Lung (tissue), 12 donors: ENCODE results near the gene CTSH. TPM values are rescaled to one million over a fixed set of nuclear protein-coding genes. Genes with fewer than 3 reads are reported as not detected.

Source experiments
- ATAC-seq: fragments of 200-7000 bp; cut with Tn5 transposase; one replicate; pipeline ENCODE4 v1.9.1; 2020; ENCODE audit warnings: moderate number of reproducible peaks; ENCODE audit not compliant: insufficient read depth, low FRiP score
- DNase-seq, 3 donors: peaks; one replicate each; pipeline ENCODE4 v3.0.0-alpha.2; 2013 to 2017
- H3K27ac ChIP-seq, 2 donors: one replicate each; pipeline ENCODE4 v1.5.1; 2013; ENCODE audit warnings: mild to moderate bottlenecking in 2 of 2, moderate library complexity in 2 of 2, control low read depth in 1 of 2, inconsistent platforms in 1 of 2, low read depth in 1 of 2, low read length in 1 of 2
- H3K27me3 ChIP-seq, 3 donors: one replicate each; pipeline ENCODE4 v1.5.1; 2013; ENCODE audit warnings: low read length in 2 of 3; ENCODE audit not compliant: control insufficient read depth in 3 of 3, insufficient read depth in 3 of 3
- H3K36me3 ChIP-seq, 4 donors: one replicate each; pipeline ENCODE4 v1.5.1; 2013; ENCODE audit warnings: low read length in 4 of 4, mild to moderate bottlenecking in 1 of 4, moderate library complexity in 1 of 4; ENCODE audit not compliant: control insufficient read depth in 4 of 4, insufficient read depth in 4 of 4
- H3K4me1 ChIP-seq, 5 donors: one replicate each; pipeline ENCODE4 v1.5.1; 2013; ENCODE audit warnings: low read length in 5 of 5, mild to moderate bottlenecking in 2 of 5, moderate library complexity in 1 of 5; ENCODE audit not compliant: control insufficient read depth in 5 of 5, insufficient read depth in 5 of 5
- H3K4me3 ChIP-seq: one replicate; pipeline ENCODE4 v1.5.1; 2013; ENCODE audit warnings: mild to moderate bottlenecking, control low read depth, moderate library complexity
- H3K9ac ChIP-seq, 2 donors: one replicate each; pipeline ENCODE4 v1.5.1; 2013; ENCODE audit warnings: low read length in 2 of 2, control low read depth in 1 of 2; ENCODE audit not compliant: insufficient read depth in 1 of 2
- H3K9me3 ChIP-seq, 4 donors: one replicate each; pipeline ENCODE4 v1.5.1; 2013; ENCODE audit warnings: low read length in 3 of 4, mild to moderate bottlenecking in 1 of 4, moderate library complexity in 1 of 4; ENCODE audit not compliant: control insufficient read depth in 4 of 4, insufficient read depth in 3 of 4
- CTCF ChIP-seq: IDR thresholded peaks from 2 replicates; pipeline ENCODE4 v1.5.1; 2012; ENCODE audit warnings: mild to moderate bottlenecking; ENCODE audit errors: control extremely low read depth, extremely low read depth
- WGBS, 2 donors: extraction: QIAGEN DNeasy Blood & Tissue Kit; methylation state at CpG; one replicate each; pipeline ENCODE4 v1.1.7; 2013; 5-methylcytosine and 5-hydroxymethylcytosine counted together
- polyA plus RNA-seq, 2 donors: library from polyadenylated mRNA; stranded (reverse); fragments of 200-250 nt; gene quantifications; one replicate each; pipeline ENCODE4 v1.2.1, GENCODE V29; 2013
- total RNA-seq, 2 donors: library from RNA; depleted of rRNA in 1 of 2; stranded (reverse); fragments of >200 nt in 1 of 2; gene quantifications; one replicate each; pipeline ENCODE4 v1.2.1, GENCODE V29; 2014 to 2021
- donor health status: control.
- donor health status: control.
- donor health status: Bipolar disorder and iron deficiency.
- donor health status: healthy.
- donor health status: DM: yes; HTN: yes; CAD: no.

The CTSH gene
- total and polyA plus RNA-seq, 4 donors: 821 to 1,902 (median 1,209) TPM

- Histone ChIP-seq H3K27ac (peak overlapping the region in 1 of 2 donors; percentile 71), H3K27me3 (no peaks in the 10 kb centered on the region), H3K36me3 (no peaks in the 10 kb centered on the region), H3K4me1 (peaks cover 0 to 9% (median 4%) of the 10 kb centered on the region in 5 donors), H3K4me3 (no peak overlapping the region), H3K9me3 (no peaks in the 10 kb centered on the region), H3K9ac (no peak overlapping the region)
- whole genome bisulfite sequencing, 2 donors: 96% methylated on average over 9 of the region's 9 CpGs
- DNase-seq (no peak), ATAC-seq (no peak)
- no peak for TF ChIP-seq CTCF
Observed at GRCh38 chr15:78950343-78950742, 5.5 kb upstream of the CTSH start.

GRCh38 chr15:78949461-78949860, 4.6 kb upstream of the CTSH start:
- Histone ChIP-seq H3K9ac (no peak overlapping the region), H3K4me3 (no peak overlapping the region), H3K27me3 (no peaks in the 10 kb centered on the region), H3K27ac (no peak overlapping the region), H3K4me1 (peaks cover 0 to 11% (median 4%) of the 10 kb centered on the region in 5 donors), H3K9me3 (no peaks in the 10 kb centered on the region), H3K36me3 (no peaks in the 10 kb centered on the region)
- TF ChIP-seq CTCF: no peak
- ATAC-seq (no peak), DNase-seq (peak in 1 of 3 donors; percentile 32)
- 0 to 40% methylated on average over 1 of the region's 1 CpG for WGBS, 2 donors

- no peaks in the 10 kb centered on the region for H3K36me3 ChIP-seq
- peaks cover 0 to 1% (median 0%) of the 10 kb centered on the region in 4 donors for H3K9me3 ChIP-seq
- no peak overlapping the region for H3K4me3 ChIP-seq
- no peak overlapping the region for H3K9ac ChIP-seq
- H3K4me1 ChIP-seq: peaks cover 3 to 17% (median 8%) of the 10 kb centered on the region in 5 donors
- H3K27ac ChIP-seq: no peak overlapping the region
- DNase-seq (no peak), ATAC-seq (no peak)
- no peaks in the 10 kb centered on the region for H3K27me3 ChIP-seq
- no peak for TF ChIP-seq CTCF
- WGBS, 2 donors: 92 to 97% methylated on average over 5 of the region's 5 CpGs
Observed at GRCh38 chr15:78947506-78947905, 2.7 kb upstream of the CTSH start.

- DNase-seq (no peak), ATAC-seq (no peak)
- TF ChIP-seq CTCF: no peak
- no peak overlapping the region for H3K4me3 ChIP-seq
- WGBS, 2 donors: 95% methylated on average over 5 of the region's 5 CpGs
- peaks cover 3 to 12% (median 5%) of the 10 kb centered on the region in 5 donors for H3K4me1 ChIP-seq
- no peaks in the 10 kb centered on the region for H3K36me3 ChIP-seq
- no peaks in the 10 kb centered on the region for H3K27me3 ChIP-seq
- no peak overlapping the region for H3K27ac ChIP-seq
- no peak overlapping the region for H3K9ac ChIP-seq
- peaks cover 0 to 1% (median 0%) of the 10 kb centered on the region in 4 donors for H3K9me3 ChIP-seq
Observed at GRCh38 chr15:78946493-78946892, 1.6 kb upstream of the CTSH start.
